ENCODE results near the gene ILRUN. TPM values are rescaled to one million over a fixed set of nuclear protein-coding genes. Genes with fewer than 3 reads are reported as not detected.

ILRUN gene
- total RNA-seq (71.3 and 76.4 TPM in 2 replicates), polyA plus RNA-seq (30.1 and 39.4 TPM in 2 replicates), polyA minus RNA-seq (48.8 and 64.1 TPM in 2 replicates)
- 54.1 TPM for total RNA-seq (2013)

GRCh38 chr6:34696739-34697543, at the start of gene ILRUN:
TSS of gene ILRUN (minus strand) at chr6:34696767. CDS start at chr6:34696603, 164 bp downstream.
- WGBS (ENCODE audit: insufficient coverage): under 1% methylated on average over 25 of the region's 49 CpGs
- Histone ChIP-seq H3K36me3 (replicated peaks in 1 of 2; ENCODE audit: control extremely low read depth in 1 of 2, control insufficient read depth in 1 of 2, extremely low read depth in 1 of 2, insufficient read depth in 2 of 2, low read length in 1 of 2) (no peaks in the 10 kb centered on the region), H3K27ac (ENCODE audit: low read length in 2 of 2) (peak within 1 kb of the TSS; percentile 95 to 96), H4K20me1 (ENCODE audit: control insufficient read depth, insufficient read depth, low read length, poor library complexity, severe bottlenecking) (peaks cover 20% of the 10 kb centered on the region), H3K9ac (ENCODE audit: low read length) (peak within 1 kb of the TSS; percentile 99), H3K4me3 (ENCODE audit: control extremely low read depth in 1 of 5, extremely low read depth in 1 of 5, insufficient read depth in 1 of 5, low read depth in 2 of 5, low read length in 4 of 5) (peak within 1 kb of the TSS; percentile 95 to 99 (median 98)), H3K4me1 (ENCODE audit: control insufficient read depth in 2 of 2, insufficient read depth in 2 of 2, low read length in 2 of 2) (peaks cover 24 to 38% of the 10 kb centered on the region in 2 donors), H3K9me3 (ENCODE audit: control extremely low read depth in 1 of 3, control insufficient read depth in 2 of 3, insufficient read depth in 1 of 3, low read length in 2 of 3) (no peaks in the 10 kb centered on the region), H3K79me2 (ENCODE audit: control insufficient read depth, insufficient read depth, low read length) (peaks cover 53% of the 10 kb centered on the region), H2AFZ (ENCODE audit: insufficient read depth, low read depth, low read length, poor library complexity, severe bottlenecking) (peak within 1 kb of the TSS; percentile 89), H3K4me2 (replicated peaks; ENCODE audit: low read depth, low read length, poor library complexity, severe bottlenecking) (peak within 1 kb of the TSS; percentile 97), H3K27me3 (replicated peaks in 1 of 4; ENCODE audit: control extremely low read depth in 1 of 4, control insufficient read depth in 3 of 4, insufficient read depth in 4 of 4, low read length in 3 of 4) (no peaks in the 10 kb centered on the region)
- CTCF ChIA-PET: no interaction called here
- H3K4me1 Mint-ChIP-seq: peaks cover 43% of the 10 kb centered on the region
- peak within 1 kb of the TSS; percentile 96 for H3K4me3 Mint-ChIP-seq
- POLR2A ChIA-PET: interaction anchor here (1.3 to 3.1 kb wide), 2 partner anchors 24 to 39 kb away, joined by 6 to 32 read pairs; no protein-coding TSS in a partner anchor
- DNase-seq: peak; percentile 99
- no peaks in the 10 kb centered on the region for H3K9me3 Mint-ChIP-seq (ENCODE audit: insufficient read depth)
- peak within 1 kb of the TSS; percentile 99 for H3K27ac Mint-ChIP-seq
- intact Hi-C loops (cut with micrococcal nuclease): loop anchor here (1.0 to 10.0 kb wide), 6 partner anchors 23 to 462 kb away; partner anchors contain the start of genes ANKS1A, HMGA1, SNRPC and TAF11
- no peaks in the 10 kb centered on the region for H3K27me3 Mint-ChIP-seq
- ATAC-seq (ENCODE audit: low read depth): peak; percentile 89
- TF ChIP-seq EZH2 (IDR thresholded peaks at IDR 0.05; ENCODE audit: borderline replicate concordance, insufficient read depth, low read depth, low read length, poor library complexity, severe bottlenecking): no peak
- TF ChIP-seq CTCF (IDR thresholded peaks at IDR 0.05): no peak
